ENCODE data around the gene LYRM2. TPM values are rescaled to one million over a fixed set of nuclear protein-coding genes. Genes with fewer than 3 reads are reported as not detected.

Gene LYRM2
- total RNA-seq, 1 donor from 2014 or later: 11.3 TPM

DNA sequence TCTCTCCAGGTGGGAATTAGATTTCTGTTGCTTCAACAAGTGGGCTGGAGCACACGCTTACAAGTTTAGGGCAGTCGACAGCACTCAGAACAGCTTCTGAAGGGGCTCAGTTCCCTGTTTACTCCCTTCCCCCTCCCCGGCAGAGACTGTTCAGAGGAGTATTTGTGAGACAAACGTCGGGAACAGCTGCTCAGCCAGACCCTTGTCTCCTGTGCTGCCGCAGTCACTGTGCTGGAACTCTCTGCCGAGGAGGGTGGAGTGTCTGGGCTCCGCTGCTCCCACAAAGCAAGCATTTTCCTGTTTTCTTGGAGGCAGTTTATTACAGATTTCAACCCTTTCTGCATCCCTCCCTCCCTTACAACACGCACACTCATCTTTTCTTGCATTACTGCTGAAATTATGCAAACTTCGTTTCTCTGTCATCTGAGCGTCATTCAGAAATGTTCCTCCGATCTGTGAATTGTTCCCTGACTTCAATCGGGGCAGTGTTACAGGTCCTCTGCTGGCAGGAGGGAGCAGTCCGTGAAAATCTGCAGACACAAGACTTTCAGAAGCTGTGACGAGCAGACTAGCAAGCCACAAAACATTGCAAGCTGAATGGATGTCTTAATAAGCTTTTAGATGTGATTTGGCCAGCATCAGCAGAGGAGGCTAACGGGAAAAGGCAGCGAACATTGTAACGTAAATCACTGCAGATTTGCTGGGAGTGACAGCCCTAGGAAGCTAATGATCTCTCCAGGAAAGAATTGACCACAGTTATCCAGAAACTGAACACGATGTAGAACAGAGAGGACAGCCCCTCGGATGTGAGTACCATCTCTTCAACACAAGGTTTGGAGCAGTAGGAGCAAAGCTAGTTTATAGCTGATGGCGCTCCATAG lies 76.2 kb downstream of the LYRM2 start:
- TF ChIP-seq, protein P1, sequence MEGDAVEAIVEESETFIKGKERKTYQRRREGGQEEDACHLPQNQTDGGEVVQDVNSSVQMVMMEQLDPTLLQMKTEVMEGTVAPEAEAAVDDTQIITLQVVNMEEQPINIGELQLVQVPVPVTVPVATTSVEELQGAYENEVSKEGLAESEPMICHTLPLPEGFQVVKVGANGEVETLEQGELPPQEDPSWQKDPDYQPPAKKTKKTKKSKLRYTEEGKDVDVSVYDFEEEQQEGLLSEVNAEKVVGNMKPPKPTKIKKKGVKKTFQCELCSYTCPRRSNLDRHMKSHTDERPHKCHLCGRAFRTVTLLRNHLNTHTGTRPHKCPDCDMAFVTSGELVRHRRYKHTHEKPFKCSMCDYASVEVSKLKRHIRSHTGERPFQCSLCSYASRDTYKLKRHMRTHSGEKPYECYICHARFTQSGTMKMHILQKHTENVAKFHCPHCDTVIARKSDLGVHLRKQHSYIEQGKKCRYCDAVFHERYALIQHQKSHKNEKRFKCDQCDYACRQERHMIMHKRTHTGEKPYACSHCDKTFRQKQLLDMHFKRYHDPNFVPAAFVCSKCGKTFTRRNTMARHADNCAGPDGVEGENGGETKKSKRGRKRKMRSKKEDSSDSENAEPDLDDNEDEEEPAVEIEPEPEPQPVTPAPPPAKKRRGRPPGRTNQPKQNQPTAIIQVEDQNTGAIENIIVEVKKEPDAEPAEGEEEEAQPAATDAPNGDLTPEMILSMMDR (conservative IDR thresholded peaks at IDR 0.05; ENCODE audit: low read depth, low read length): no peak
- no peak for DNase-seq (ENCODE audit: low read depth)
- no peak overlapping the region for H3K4me3 ChIP-seq (ENCODE audit: low read depth, low read length)

DNA sequence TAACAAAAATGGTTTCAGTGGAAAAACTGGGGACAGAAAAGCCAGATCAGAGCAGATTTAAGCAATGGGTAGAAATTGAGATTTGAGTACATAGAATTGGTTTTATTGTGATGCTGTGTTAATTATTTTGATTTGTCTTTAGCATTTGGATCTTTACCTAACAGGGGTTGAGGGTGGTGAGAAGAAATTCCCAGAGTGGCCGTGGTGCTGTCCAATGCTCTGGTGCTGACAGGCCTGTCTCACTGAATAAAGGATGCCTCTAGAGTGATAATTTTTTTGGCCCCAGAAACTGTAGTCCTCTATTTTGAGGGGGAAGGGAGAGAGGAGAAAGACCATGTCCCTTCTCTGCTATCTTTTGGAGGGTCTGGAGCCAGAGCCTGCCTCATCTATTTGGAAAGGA lies 79.1 kb downstream of the LYRM2 start:
- no peak overlapping the region for H3K4me3 ChIP-seq (ENCODE audit: low read depth, low read length)
- no peak for DNase-seq (ENCODE audit: low read depth)
- TF ChIP-seq, protein P1 (conservative IDR thresholded peaks at IDR 0.05; ENCODE audit: low read depth, low read length): no peak

DNA sequence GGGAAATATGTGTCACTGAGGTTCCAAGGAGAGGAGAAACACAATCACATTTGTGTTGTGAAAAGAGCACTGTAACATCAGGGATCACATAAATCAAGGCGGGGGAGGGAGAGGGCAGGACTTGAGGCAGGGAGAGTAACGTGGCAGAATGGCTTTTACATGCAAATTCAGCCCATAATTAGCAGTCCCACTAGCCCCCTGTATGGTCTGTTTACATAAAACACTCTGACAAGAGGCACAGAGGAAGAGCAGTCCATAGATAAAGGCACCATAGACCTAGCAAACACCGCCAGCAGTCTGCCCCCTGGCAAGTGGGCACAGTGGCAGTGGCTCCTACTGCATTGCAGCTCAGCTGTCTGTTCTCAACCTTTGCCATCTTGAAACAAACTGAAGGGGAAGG lies 82.7 kb downstream of the LYRM2 start:
- no peak overlapping the region for H3K4me3 ChIP-seq (ENCODE audit: low read depth, low read length)
- DNase-seq (ENCODE audit: low read depth): no peak
- TF ChIP-seq, protein P1 (conservative IDR thresholded peaks at IDR 0.05; ENCODE audit: low read depth, low read length): no peak

DNA sequence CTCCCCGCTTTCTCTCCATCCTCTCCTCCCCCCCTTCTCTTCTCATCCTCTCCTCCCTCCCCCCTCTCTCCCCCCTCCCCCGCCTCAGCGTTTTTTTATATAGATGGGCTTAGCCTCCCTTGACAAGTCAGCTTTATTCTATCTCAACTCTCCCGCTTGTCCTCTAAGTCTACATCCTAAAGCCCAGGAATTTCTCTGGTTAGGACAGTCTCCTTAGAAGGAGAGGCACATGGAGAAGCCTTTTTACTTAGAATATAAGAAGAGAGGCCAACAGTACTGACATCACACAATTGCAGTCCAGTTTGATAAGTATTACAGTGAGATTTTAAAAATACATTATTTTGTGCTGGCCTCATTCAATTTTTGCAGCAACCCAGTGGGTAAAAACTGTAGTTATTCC lies 83.5 kb downstream of the LYRM2 start:
- H3K4me3 ChIP-seq (ENCODE audit: low read depth, low read length): no peak overlapping the region
- TF ChIP-seq, protein P1 (conservative IDR thresholded peaks at IDR 0.05; ENCODE audit: low read depth, low read length): no peak
- DNase-seq (ENCODE audit: low read depth): no peak

DNA sequence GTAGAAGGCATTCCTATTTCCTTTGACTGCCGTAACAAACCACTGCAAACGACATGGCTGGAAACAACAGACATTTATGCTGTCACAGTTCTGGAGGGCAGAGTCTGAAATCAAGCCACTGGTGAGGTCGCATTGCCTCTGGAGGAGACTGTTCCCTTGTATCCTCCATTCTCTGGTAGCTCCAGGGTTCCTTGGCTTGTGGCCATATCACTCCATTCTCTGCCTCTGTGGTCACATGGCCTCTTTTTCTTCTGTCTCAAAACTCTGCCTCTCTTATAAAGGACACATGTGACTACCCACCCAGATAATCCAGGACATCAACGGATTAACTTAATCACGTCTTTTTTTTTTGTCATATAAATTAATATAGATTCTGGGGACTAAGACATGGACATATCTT lies 84.4 kb downstream of the LYRM2 start:
- no peak overlapping the region for H3K4me3 ChIP-seq (ENCODE audit: low read depth, low read length)
- TF ChIP-seq, protein P1 (conservative IDR thresholded peaks at IDR 0.05; ENCODE audit: low read depth, low read length): no peak
- no peak for DNase-seq (ENCODE audit: low read depth)

DNA sequence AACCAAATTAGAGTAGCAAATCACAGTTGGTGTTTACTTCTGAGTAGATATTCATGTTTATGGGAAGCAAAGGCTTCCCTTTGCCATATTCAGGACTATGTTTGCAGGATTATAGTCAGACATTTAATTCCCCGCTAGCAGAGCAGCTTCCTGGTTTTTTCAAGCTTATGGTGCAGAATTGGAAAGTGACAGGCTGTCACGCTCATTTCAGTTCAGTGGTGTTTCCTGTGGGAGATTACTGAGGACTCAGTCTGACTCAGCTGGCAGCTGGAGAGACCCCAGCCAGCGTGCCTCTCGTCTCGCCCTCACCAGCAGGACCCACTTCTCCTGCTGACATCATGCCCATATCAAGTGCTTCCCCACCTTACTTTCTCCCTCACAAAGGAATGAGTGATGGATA lies 85.1 kb downstream of the LYRM2 start:
- TF ChIP-seq, protein P1 (conservative IDR thresholded peaks at IDR 0.05; ENCODE audit: low read depth, low read length): no peak
- DNase-seq (ENCODE audit: low read depth): no peak
- H3K4me3 ChIP-seq (ENCODE audit: low read depth, low read length): no peak overlapping the region

DNA sequence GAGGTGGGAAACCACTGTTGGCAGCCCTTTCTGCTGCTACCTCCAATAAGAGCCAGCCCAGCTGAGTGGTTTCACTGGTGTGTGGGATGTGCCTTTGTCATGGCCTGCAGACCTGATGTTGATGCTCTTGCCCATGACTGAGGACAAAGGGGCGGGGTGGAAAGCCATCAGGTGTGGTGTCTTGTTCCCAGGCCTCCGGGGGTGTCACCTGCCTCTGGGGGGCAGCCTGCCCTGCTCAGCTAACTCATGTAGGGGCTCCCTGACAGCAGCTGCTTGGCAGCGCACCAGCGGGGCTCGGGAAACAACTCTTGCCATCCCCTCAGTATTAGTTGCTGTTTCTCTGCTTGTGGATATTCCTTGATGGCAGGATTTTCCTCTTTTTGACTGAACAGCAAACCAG lies 91.3 kb downstream of the LYRM2 start:
- TF ChIP-seq, protein P1 (conservative IDR thresholded peaks at IDR 0.05; ENCODE audit: low read depth, low read length): no peak
- no peak overlapping the region for H3K4me3 ChIP-seq (ENCODE audit: low read depth, low read length)
- no peak for DNase-seq (ENCODE audit: low read depth)

All from epithelial cell of proximal tubule (primary cell).